H1 (cell line): ENCODE results near the gene ZBTB11. TPM values are rescaled to one million over a fixed set of nuclear protein-coding genes. Genes with fewer than 3 reads are reported as not detected.

Source experiments
- ATF2 ChIP-seq: IDR thresholded peaks from 2 replicates; pipeline ENCODE4 v1.6.1; 2012; ENCODE audit warnings: low read length, inconsistent platforms
- ATF3 ChIP-seq: IDR thresholded peaks from 2 replicates; pipeline ENCODE4 v1.6.1; 2011; ENCODE audit warnings: low read depth, mild to moderate bottlenecking, low read length; ENCODE audit not compliant: insufficient read depth
- CEBPB ChIP-seq: IDR thresholded peaks from 2 replicates; pipeline ENCODE4 v1.6.1; 2012; ENCODE audit warnings: low read depth, low read length
- CHD2 ChIP-seq: IDR thresholded peaks from 2 replicates; pipeline ENCODE4 v1.6.1; 2012; ENCODE audit warnings: low read length, improper control_type of control experiment
- CTBP2 ChIP-seq: IDR thresholded peaks from 2 replicates; pipeline ENCODE4 v1.7.0; 2011; ENCODE audit warnings: borderline replicate concordance, mild to moderate bottlenecking, moderate library complexity, mixed read lengths, low read length; ENCODE audit not compliant: insufficient read depth, insufficient read length
- EZH2 ChIP-seq: fragments of 200-600 bp; sonication (generic); IDR thresholded peaks from 2 replicates; pipeline ENCODE4 v1.7.1; 2012; ENCODE audit warnings: low read depth, mild to moderate bottlenecking, moderate library complexity, low read length, inconsistent platforms; ENCODE audit not compliant: severe bottlenecking
- FOSL1 ChIP-seq: IDR thresholded peaks from 2 replicates; pipeline ENCODE4 v1.6.1; 2011; ENCODE audit warnings: mild to moderate bottlenecking, low read depth, low read length, moderate library complexity; ENCODE audit not compliant: insufficient read depth
- GABPA ChIP-seq: IDR thresholded peaks from 2 replicates; pipeline ENCODE4 v1.6.1; 2011; ENCODE audit warnings: mild to moderate bottlenecking, low read length, moderate library complexity, borderline replicate concordance; ENCODE audit not compliant: insufficient read depth
- HDAC2 ChIP-seq, 2 experiments: fragments of 300-600 bp in 1 of 2; sonication (generic) in 1 of 2; IDR thresholded peaks; 2 replicates each; pipeline ENCODE4 v1.6.1; 2011 to 2012; ENCODE audit warnings: low read depth in 2 of 2, low read length in 2 of 2, mild to moderate bottlenecking in 2 of 2, moderate library complexity in 2 of 2, borderline replicate concordance in 1 of 2, inconsistent platforms in 1 of 2
- JUN ChIP-seq: IDR thresholded peaks from 2 replicates; pipeline ENCODE4 v1.6.1; 2011; ENCODE audit warnings: low read depth, mild to moderate bottlenecking, improper control_type of control experiment, low read length
- KDM5A ChIP-seq: fragments of 200-600 bp; IDR thresholded peaks from 2 replicates; pipeline ENCODE4 v1.7.1; 2012; ENCODE audit warnings: mild to moderate bottlenecking, low read length, inconsistent platforms, mixed read lengths
- NRF1 ChIP-seq: IDR thresholded peaks from 2 replicates; pipeline ENCODE4 v1.6.1; 2011; ENCODE audit warnings: mild to moderate bottlenecking, low read depth, low read length, improper control_type of control experiment
- PHF8 ChIP-seq: fragments of 200-600 bp; sonication (generic); conservative IDR thresholded peaks from 2 replicates; pipeline ENCODE4 v1.7.1; 2012; ENCODE audit warnings: low read depth, mild to moderate bottlenecking, inconsistent platforms, low read length, moderate library complexity
- POLR2AphosphoS5 ChIP-seq: IDR thresholded peaks from 2 replicates; pipeline ENCODE4 v1.6.1; 2011; ENCODE audit warnings: low read depth, low read length
- POU5F1 ChIP-seq: IDR thresholded peaks from 2 replicates; pipeline ENCODE4 v1.6.1; 2011; ENCODE audit warnings: low read depth, mild to moderate bottlenecking, low read length, moderate library complexity
- RBBP5 ChIP-seq: IDR thresholded peaks from 2 replicates; pipeline ENCODE4 v1.7.1; 2012; ENCODE audit warnings: low read depth, mild to moderate bottlenecking, inconsistent platforms, low read length, moderate library complexity, borderline replicate concordance
- SIN3A ChIP-seq, 2 experiments: IDR thresholded peaks in 1 of 2; conservative IDR thresholded peaks in 1 of 2; 2 replicates each; pipeline ENCODE4 v1.6.1; 2011 to 2012; ENCODE audit warnings: low read length in 2 of 2, improper control_type of control experiment in 1 of 2, low read depth in 1 of 2, mild to moderate bottlenecking in 1 of 2
- SIRT6 ChIP-seq: IDR thresholded peaks from one replicate; pipeline ENCODE4 v1.7.1; 2012; ENCODE audit warnings: low read length, inconsistent platforms
- SP1 ChIP-seq: IDR thresholded peaks from 2 replicates; pipeline ENCODE4 v1.6.1; 2011; ENCODE audit warnings: low read depth, low read length
- SP2 ChIP-seq: IDR thresholded peaks from 2 replicates; pipeline ENCODE4 v1.6.1; 2012; ENCODE audit warnings: mild to moderate bottlenecking, low read length, inconsistent platforms
- ZNF274 ChIP-seq: IDR thresholded peaks from 2 replicates; pipeline ENCODE4 v1.7.0; 2012; ENCODE audit warnings: low read length, borderline replicate concordance; ENCODE audit errors: extremely low read depth
- polyA plus RNA-seq, 7 experiments: library from polyadenylated mRNA; depleted of rRNA in 3 of 7; stranded (reverse) in 5 of 7; unstranded in 2 of 7; fragments of >200 nt in 5 of 7; fragments of 200-250 nt in 2 of 7; gene quantifications; 1 replicate in 5 of 7; 2 replicates in 1 of 7; 4 replicates in 1 of 7; pipeline versions ENCODE4 v1.2.1 to v1.2.3, GENCODE V29; 2011 to 2013; ENCODE audit warnings: missing spikeins in 2 of 7, mixed read lengths in 2 of 7
- total RNA-seq: library from RNA; stranded (reverse); fragmentation: NEBNext Ultra II Directional; extraction: Animal tissue kit (Norgen Biotek cat#: 25700); gene quantifications from 2 replicates; pipeline ENCODE4 v1.2.1, GENCODE V29; 2021

The ZBTB11 gene
- total and polyA plus RNA-seq, 2 of the 8 experiments (the other 6 are each of a cell fraction or from before 2014, with no cell fraction given): 3.0 to 14.0 TPM

- no peak for TF ChIP-seq EZH2
- TF ChIP-seq RBBP5: peak; percentile 48; the same call in 1 of the 2 replicates
- TF ChIP-seq SIRT6: no peak
- TF ChIP-seq HDAC2 (IDR thresholded peaks at IDR 0.05; ENCODE audit: borderline replicate concordance in 1 of 2, low read depth in 2 of 2, low read length in 2 of 2): 0 out of 4 replicates have a peak, but pooled peaks have one; percentile 22 to 27
- TF ChIP-seq ZNF274: no peak
- no peak for TF ChIP-seq CEBPB
- 0 out of 2 replicates have a peak, but pooled peaks have one; percentile 26 for TF ChIP-seq ATF3
- no peak for TF ChIP-seq CHD2
- no peak for TF ChIP-seq POU5F1
- TF ChIP-seq GABPA: no peak
- TF ChIP-seq PHF8: peak; percentile 33
- peak; percentile 44 for TF ChIP-seq POLR2AphosphoS5
- no peak for TF ChIP-seq SP1
- TF ChIP-seq NRF1: no peak
- no peak for TF ChIP-seq ATF2
- TF ChIP-seq JUN: no peak
- no peak for TF ChIP-seq CTBP2
- peak; percentile 48; the same call in 1 of the 2 replicates for TF ChIP-seq KDM5A
- no peak for TF ChIP-seq SP2
- TF ChIP-seq FOSL1: no peak
- peak; percentile 55 to 68; a peak in 1 of 4 replicates for TF ChIP-seq SIN3A (conservative IDR thresholded peaks at IDR 0.05 in 1 of 2, IDR thresholded peaks at IDR 0.05 in 1 of 2; ENCODE audit: low read depth in 1 of 2, low read length in 2 of 2)
These were observed 47.6 kb upstream of the ZBTB11 start, which contains the start of gene CEP97 (continued) for GRCh38 chr3:101724329-101725193.
